ENCODE measurements around the gene LRRC73.
"Not testable (repeated sequence)": the region's sequence is repeated elsewhere in the genome, so short reads cannot be mapped to it uniquely, and the experiment has no call there.

LRRC73 gene

GRCh38 chr6:43509984-43510826 is at the start of gene LRRC73:
LRRC73 (minus strand) TSS chr6:43510346; CDS start chr6:43509785, 561 bp downstream.
- peak; percentile 61 for DNase-seq (ENCODE audit: low read depth)

GRCh38 chr6:43559328-43559727 is 49.2 kb upstream of the LRRC73 start:
- no peak for DNase-seq (ENCODE audit: low read depth)

- not testable (repeated sequence) for DNase-seq (ENCODE audit: low read depth)
These were observed 47.5 kb upstream of the LRRC73 start for GRCh38 chr6:43557620-43558019.

GRCh38 chr6:43547222-43547621 is 37.1 kb upstream of the LRRC73 start:
- DNase-seq (ENCODE audit: low read depth), result no peak

GRCh38 chr6:43544461-43544860 is 34.3 kb upstream of the LRRC73 start:
- no peak for DNase-seq (ENCODE audit: low read depth)

GRCh38 chr6:43541774-43542471 is 31.8 kb upstream of the LRRC73 start:
- DNase-seq (ENCODE audit: low read depth), result no peak

- no peak for DNase-seq (ENCODE audit: low read depth)
These were observed 30.4 kb upstream of the LRRC73 start for GRCh38 chr6:43540507-43540906.

GRCh38 chr6:43539409-43539808 is 29.3 kb upstream of the LRRC73 start:
- DNase-seq (ENCODE audit: low read depth), result not testable (repeated sequence)

- DNase-seq (ENCODE audit: low read depth), result not testable (repeated sequence)
These were observed 28.8 kb upstream of the LRRC73 start for GRCh38 chr6:43538986-43539385.

GRCh38 chr6:43532201-43532600 is 22.1 kb upstream of the LRRC73 start:
- no peak for DNase-seq (ENCODE audit: low read depth)

- no peak for DNase-seq (ENCODE audit: low read depth)
These were observed 14.4 kb upstream of the LRRC73 start for GRCh38 chr6:43524483-43524961.

GRCh38 chr6:43523284-43523683 is 13.1 kb upstream of the LRRC73 start:
- no peak for DNase-seq (ENCODE audit: low read depth)

- no peak for DNase-seq (ENCODE audit: low read depth)
These were observed 12.6 kb upstream of the LRRC73 start for GRCh38 chr6:43522547-43523261.

GRCh38 chr6:43521836-43522235 is 11.7 kb upstream of the LRRC73 start:
- no peak for DNase-seq (ENCODE audit: low read depth)

GRCh38 chr6:43520097-43520496 is 10.0 kb upstream of the LRRC73 start:
- no peak for DNase-seq (ENCODE audit: low read depth)

- DNase-seq (ENCODE audit: low read depth), result no peak
These were observed 7.6 kb upstream of the LRRC73 start for GRCh38 chr6:43517505-43518357.

GRCh38 chr6:43516697-43517504 is 6.8 kb upstream of the LRRC73 start, which contains the start of the genes POLR1C and YIPF3:
POLR1C (plus strand) TSS chr6:43517089; CDS start chr6:43517110, 21 bp downstream.
YIPF3 (minus strand) TSS chr6:43516926; CDS start chr6:43516807, 119 bp downstream.
- peak; percentile 94 for DNase-seq (ENCODE audit: low read depth)

- no peak for DNase-seq (ENCODE audit: low read depth)
These were observed 6.2 kb upstream of the LRRC73 start for GRCh38 chr6:43516367-43516696.

GRCh38 chr6:43515808-43516207 is 5.7 kb upstream of the LRRC73 start:
- no peak for DNase-seq (ENCODE audit: low read depth)

GRCh38 chr6:43511824-43512415 is 1.8 kb upstream of the LRRC73 start:
- no peak for DNase-seq (ENCODE audit: low read depth)

Data from activated gamma-delta T cell treated with anti-CD3 and anti-CD28 coated beads, Interleukin-2, amount 50 U/mL, for 16 hours (primary cell).